HG03039 (cell line): Measurements from ENCODE around the gene ZFP69.
A peak's percentile ranks its signal among the peaks of the same experiment; 100 is the strongest.
"Not testable (repeated sequence)": the region's sequence is repeated elsewhere in the genome, so short reads cannot be mapped to it uniquely, and the experiment has no call there.

ENCODE experiments used
- ATAC-seq: cut with Tn5 transposase; IDR thresholded peaks from one replicate; pipeline ENCODE4 v1.9.1; 2021; ENCODE audit warnings: mild to moderate bottlenecking, moderate library complexity; ENCODE audit not compliant: unreplicated experiment

Gene ZFP69

GRCh38 chr1:40476924-40477677, at the start of gene ZFP69:
TSS of gene ZFP69 (plus strand) at chr1:40477290. CDS start at chr1:40479362, 2,072 bp downstream.
- ATAC-seq = peak; percentile 60

DNA sequence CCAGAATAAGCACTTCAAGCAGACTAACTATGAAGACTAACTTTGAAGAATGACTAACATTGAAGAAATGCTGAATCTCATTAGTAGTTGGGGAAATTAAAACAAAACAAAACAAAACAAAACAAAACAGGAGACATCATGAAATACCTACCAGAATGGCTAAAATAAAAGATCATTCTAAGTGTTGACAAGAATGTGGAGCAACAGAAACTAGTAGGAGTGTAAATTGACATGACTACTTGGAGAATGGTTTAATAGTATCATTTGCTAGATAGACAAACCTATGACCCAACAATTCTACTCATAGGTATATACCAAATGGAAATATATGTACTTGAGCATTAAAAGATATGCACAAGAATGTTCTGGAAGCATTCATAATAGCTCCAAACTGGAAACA, 45.7 kb upstream of the ZFP69 start:
- no peak for ATAC-seq

- ATAC-seq = no peak
These were observed 44.3 kb upstream of the ZFP69 start for GRCh38 chr1:40432644-40433390.

GRCh38 chr1:40435471-40435870, 41.6 kb upstream of the ZFP69 start:
- ATAC-seq = no peak

- ATAC-seq = no peak
These were observed 41.2 kb upstream of the ZFP69 start for GRCh38 chr1:40435876-40436275.

- no peak for ATAC-seq
These were observed 38.6 kb upstream of the ZFP69 start for GRCh38 chr1:40438391-40439015.

DNA sequence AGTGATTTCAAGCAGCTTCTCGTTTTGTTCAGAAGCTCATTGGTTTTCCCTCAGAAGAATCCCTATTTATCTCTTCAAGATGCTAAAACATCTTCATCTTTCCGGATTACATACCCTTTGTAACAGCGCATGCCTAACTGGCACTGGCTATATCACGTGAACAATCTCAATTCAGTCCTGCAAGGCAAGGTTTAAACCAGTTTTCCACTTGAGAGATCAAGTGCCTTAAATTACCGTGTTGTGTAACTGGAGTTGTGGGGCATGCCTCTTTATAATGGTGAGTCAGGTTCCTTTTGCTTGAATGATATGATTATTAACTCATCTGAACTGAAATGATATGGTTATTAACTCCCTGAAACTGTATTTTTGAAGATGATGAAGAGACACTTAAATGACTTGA, 37.8 kb upstream of the ZFP69 start:
- no peak for ATAC-seq

GRCh38 chr1:40449684-40450494, 27.2 kb upstream of the ZFP69 start, which contains the start of gene ZFP69B:
TSS of gene ZFP69B (plus strand) at chr1:40450476. CDS start at chr1:40450962, 486 bp downstream.
- peak; percentile 79 for ATAC-seq

GRCh38 chr1:40450495-40451237, 26.4 kb upstream of the ZFP69 start:
- ATAC-seq = peak; percentile 34

- peak; percentile 8 for ATAC-seq
These were observed 25.9 kb upstream of the ZFP69 start for GRCh38 chr1:40451238-40451585.

DNA sequence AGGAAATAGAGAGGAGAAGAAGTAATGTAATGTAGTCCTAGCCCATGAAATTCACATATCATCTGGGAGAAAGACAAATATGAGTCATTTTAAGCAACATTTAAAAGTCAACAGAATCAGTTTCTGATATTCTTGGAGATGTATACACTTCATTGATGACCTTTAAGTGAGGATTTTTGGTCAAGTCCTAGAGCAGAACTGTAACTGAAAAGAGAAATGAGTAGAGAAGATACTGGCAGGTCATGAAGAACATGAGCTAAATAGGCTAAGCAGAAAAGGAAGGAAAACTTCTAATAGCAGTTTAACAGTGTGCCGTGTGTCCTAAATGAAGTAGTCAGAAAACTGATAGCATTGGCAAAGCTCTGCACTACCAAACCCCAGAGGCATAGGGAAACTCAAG, 22.2 kb upstream of the ZFP69 start:
- no peak for ATAC-seq

- no peak for ATAC-seq
These were observed 14.0 kb upstream of the ZFP69 start for GRCh38 chr1:40462956-40463590.

- no peak for ATAC-seq
These were observed 7.8 kb upstream of the ZFP69 start for GRCh38 chr1:40469327-40469726.

GRCh38 chr1:40475268-40475667, 1.8 kb upstream of the ZFP69 start:
- no peak for ATAC-seq

DNA sequence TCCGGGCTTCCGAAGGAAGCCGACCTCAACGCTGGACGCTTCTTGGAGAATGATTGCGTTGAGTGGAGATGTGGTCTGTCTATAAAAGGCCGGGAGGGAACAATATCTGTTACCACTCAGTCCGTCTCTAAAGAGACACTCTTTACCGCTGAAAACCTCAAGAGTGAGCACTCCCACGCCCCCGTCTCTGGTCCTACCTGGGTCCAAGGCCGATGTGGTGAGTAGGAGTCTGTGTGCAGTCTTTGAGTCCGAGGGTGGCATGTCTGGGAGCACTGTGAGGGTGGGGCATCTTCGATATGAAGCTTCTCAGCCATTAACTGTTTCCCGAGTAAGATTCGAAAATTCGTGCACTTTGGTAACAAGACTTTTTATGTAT, 576 bp downstream of the ZFP69 start:
- ATAC-seq = peak; percentile 15

DNA sequence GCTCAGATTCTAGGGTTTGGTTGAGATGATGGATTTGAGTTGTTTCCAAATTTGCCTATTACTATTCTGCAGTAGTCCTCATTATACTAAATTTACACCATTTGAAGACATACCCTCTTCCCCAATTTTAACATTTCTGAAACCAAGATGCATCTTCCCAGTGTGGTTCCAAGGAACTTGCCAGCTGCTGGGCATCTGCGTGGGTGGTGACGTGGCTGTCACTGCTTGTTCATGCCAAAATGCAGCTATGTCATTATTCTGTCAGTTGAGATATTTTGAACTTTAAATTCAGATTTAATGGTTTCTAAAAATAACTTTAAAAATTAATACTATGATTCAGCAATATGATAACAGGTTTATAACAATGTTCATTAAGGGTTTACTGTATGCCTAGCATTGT, 1.2 kb downstream of the ZFP69 start:
- no peak for ATAC-seq

DNA sequence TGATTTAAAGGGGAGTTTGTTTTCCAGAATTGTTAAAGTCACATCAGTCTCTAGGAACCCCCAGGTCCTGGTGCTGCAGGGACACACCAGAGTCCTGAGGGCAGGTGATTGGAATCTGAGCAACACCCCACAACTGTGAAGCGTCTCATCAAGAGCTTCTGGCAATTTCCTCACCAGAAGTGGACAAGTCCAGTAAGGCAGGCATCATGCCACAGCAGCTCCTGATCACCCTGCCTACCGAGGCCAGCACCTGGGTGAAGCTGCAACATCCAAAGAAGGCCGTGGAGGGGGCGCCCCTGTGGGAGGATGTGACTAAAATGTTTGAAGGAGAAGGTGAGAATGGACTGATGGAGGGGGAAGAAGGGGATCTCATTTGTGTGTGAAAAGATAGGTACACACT, 2.1 kb downstream of the ZFP69 start:
- ATAC-seq = no peak

- no peak for ATAC-seq
These were observed 18.3 kb downstream of the ZFP69 start for GRCh38 chr1:40495315-40495903.

DNA sequence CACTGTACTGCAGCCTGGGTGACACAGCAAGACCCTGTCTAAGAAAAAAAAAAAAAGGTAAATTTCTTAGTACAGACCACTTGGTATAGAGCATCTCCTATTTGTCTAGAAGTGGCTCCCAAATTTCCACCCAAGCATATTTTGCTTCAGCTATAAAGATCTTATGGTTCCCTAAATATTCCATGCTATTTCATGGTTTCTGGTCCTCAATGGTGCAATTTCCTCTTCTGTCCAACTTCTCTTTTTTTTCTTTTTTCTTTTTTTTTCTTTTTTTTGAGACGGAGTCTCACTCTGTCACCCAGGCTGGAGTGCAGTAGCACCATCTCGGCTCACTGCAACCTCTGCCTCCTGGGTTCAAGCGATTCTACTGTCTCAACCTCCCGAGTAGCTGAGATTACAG, 25.6 kb downstream of the ZFP69 start:
- ATAC-seq = not testable (repeated sequence)

DNA sequence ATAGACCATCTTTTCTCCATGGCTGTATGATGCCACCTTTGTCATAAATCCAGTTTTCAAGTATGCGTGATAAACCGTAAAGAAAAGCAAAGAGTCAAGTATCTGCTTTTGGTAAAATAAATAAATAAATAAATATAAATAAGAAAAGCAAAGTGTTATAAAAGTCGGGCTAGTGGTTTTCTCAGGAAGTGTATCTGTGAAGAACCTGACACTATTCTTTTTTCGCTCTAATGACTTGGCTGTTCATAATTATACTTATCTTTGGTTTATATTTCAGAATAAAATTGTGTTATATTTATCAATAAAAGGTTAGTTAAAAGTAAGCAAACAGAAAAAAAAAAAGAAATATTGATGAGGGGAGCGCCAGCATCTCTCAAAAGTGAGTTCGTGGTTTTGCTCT, 30.9 kb downstream of the ZFP69 start:
- no peak for ATAC-seq
